GM12891 (cell line): Measurements from ENCODE around the gene ADD1.

ENCODE experiments used
- PAX5 ChIP-seq: IDR thresholded peaks from 2 replicates; pipeline ENCODE4 v1.6.1; 2011; ENCODE audit warnings: low read length, moderate library complexity, mild to moderate bottlenecking; ENCODE audit not compliant: insufficient read depth, severe bottlenecking
- TAF1 ChIP-seq: IDR thresholded peaks from 2 replicates; pipeline ENCODE4 v1.6.1; 2011; ENCODE audit warnings: low read depth, low read length, control low read depth

DNA sequence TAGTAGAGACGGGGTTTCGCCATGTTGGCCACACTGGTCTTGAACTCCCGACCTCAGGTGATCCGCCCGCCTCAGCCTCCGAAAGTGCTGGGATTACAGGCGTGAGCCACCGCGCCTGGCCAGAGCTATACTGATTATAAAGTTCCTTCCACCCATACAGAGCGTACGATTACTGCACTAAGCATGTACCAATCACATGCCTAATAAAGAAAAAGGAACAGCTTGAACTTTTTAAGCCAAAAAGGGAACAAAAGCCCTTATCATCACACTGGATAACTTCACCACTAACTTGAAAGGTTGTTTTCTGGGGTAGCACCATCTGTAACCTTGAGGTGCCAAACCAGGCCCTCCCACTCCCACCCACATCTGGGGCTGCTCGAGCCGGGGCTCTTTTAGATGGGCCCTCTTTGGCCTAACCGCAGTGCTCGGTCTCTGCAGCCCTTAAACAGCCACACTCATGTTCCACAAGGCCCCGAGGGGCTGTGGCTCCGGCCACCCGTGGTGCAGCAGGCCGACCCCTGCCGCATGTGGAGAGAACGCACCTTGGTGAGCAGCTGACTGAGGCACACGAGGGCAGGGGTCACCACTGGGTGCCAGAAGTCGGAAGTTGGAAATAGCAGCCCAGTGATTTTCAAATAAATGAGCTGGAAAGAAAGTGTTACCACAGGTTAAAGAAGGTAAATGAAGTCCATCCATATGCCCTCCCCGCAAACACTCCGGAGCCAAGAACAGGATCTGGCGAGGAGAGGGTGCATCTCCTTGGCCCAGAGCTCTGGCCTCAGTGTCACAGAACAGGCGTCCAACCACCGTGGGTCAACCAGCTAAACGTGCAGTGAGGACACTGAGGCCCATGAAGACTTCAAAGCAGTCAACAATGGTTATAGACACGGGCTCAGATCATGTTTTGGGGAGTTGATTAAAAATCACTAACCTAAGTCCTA lies 101.2 kb downstream of the ADD1 start:
- no peak for TF ChIP-seq TAF1
- no peak for TF ChIP-seq PAX5
